Endothelial cell of hepatic sinusoid (primary cell): ENCODE data around the gene KRI1.
"Not testable (repeated sequence)": the region's sequence is repeated elsewhere in the genome, so short reads cannot be mapped to it uniquely, and the experiment has no call there.

Experiments used
- in situ Hi-C: cut with HindIII; loops from 2 replicates; pipeline ENCODE4 v1.10.0; 2017; ENCODE audit warnings: low sequenced_read_pairs

The KRI1 gene

DNA sequence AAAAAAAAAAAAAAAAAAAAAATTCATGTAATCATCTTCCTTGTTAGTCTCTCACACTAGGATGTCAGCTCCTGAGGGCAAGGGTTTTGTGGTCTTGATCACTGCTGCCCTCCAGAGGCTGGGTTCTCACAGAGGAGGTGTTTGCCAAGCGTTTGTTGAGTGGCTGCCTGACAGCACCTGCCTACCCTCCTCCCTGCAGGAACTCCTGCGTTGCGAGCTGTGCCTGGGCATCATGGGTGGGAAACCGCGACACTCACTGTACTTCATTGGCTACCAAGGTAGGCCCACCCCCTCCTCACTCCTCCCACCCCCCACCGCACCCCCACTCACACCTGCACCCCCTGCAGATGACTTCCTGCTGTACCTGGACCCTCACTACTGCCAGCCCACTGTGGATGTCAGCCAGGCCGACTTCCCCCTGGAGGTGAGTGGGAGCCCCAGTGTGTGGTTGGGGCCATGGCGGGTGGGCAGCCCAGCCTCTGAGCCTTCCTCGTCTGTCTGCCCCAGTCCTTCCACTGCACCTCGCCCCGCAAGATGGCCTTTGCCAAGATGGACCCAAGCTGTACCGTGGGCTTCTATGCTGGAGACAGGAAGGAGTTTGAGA, 14.0 kb downstream of the KRI1 start:
- in situ Hi-C loops = no loop called here

DNA sequence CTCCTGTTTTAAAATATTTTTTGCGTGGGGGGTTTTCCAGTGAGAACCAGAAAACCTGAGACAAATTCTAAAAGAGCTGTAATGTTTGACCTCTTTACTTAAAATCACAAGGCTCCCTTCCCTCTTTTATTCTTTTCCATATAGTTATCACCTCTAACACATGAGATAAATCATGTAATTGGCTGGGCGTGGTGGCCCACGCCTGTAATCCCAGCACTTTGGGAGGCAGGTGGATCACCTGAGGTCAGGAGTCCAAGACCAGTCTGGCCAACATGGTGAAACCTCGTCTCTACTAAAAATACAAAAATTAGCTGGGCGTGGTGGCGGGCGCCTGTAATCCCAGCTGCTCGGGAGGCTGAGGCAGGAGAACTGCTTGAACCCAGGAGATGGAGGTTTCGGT, 14.8 kb downstream of the KRI1 start:
- in situ Hi-C loops = not testable (repeated sequence)

DNA sequence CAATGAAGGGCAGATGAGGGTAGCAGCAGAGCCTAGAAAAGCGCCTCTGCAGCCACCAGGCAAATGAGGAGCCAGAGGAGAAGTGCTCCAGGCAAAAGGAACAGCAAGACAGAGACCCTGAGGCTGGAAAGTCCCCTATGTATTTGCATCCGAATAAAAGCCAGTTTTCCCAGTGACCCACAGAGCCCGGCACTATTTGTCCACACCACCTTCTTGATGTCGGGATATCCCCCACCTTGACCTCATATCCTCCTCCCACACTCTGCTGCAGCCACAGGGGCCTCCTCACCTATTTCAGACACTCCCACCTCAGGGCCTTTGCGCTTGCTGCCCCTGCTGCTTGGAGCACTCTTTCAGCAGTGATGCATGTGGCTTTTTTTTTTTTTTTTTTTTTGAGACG, 15.5 kb downstream of the KRI1 start:
- in situ Hi-C loops = no loop called here

DNA sequence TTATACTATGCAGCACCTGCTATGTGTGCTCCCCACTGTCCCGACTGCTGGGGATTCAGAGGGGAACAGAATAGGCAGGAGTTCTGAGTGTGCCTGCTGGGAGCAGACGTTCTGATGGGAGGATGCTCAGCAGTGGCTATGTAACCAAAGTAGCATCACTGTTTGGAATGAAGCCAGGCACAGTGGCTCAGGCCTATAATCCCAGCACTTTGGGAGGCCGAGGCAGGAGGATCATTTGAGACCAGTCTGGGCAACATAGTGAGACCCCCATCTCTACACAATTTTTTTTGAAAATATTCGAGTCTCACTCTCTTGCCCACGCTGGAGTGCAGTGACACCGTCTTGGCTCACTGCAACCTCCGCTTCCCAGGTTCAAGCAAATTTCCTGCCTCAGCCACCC, 16.1 kb downstream of the KRI1 start:
- in situ Hi-C loops = no loop called here

DNA sequence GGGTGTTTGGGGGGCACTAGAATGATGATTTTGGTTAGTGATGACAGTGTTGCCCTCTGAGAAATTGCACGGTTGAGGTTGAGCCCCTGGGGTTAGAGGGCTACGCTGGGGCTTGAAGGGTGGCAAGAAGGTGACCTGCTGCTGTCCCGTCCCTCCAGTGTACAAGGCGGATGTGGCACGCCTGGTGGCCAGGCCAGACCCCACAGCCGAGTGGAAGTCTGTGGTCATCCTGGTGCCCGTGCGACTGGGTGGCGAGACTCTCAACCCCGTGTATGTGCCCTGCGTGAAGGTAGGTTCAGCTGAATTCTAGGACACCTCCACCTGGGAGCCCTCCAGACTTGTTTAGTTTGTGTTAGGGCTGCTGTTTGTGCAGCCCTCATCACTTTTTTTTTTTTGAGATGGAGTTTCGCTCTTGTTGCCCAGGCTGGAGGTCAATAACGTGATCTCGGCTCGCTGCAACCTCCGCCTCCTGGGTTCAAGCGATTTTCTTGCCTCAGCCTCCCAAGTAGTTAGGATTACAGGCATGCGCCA, 17.0 kb downstream of the KRI1 start:
- in situ Hi-C loops = no loop called here

DNA sequence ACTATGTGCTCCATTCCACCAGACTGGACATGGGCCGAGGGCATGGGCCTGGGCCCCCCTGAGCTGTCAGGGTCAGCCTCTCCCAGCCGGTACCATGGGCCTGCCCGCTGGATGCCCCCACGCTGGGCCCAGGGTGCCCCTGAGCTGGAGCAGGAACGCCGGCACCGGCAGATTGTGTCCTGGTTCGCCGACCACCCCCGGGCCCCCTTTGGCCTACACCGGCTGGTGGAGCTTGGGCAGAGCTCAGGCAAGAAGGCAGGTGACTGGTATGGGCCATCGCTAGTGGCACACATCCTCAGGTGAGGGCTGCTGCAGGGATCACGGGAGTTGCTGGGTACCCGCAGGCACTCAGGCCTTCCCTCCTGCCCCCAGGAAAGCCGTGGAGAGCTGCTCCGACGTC, 19.0 kb downstream of the KRI1 start:
- in situ Hi-C loops = no loop called here

DNA sequence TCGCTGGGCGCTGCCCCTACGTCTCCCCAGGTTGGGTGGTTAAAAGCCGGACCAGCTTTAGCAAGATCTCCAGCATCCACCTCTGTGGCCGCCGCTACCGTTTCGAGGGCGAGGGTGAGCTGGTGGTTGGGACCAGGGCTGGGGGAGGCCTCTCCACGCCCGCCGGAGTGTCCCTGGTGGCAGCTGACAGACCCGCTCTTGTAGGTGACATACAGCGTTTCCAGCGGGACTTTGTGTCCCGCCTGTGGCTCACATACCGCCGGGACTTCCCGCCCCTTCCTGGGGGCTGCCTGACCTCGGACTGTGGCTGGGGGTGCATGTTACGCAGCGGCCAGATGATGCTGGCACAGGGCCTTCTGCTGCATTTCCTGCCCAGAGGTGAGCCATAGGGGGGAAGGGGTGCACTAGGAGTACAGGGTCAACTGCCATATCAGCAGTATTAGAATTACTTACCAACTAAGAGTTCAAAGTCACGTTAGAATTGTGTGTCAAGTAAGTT, 21.0 kb downstream of the KRI1 start:
- in situ Hi-C loops = no loop called here

DNA sequence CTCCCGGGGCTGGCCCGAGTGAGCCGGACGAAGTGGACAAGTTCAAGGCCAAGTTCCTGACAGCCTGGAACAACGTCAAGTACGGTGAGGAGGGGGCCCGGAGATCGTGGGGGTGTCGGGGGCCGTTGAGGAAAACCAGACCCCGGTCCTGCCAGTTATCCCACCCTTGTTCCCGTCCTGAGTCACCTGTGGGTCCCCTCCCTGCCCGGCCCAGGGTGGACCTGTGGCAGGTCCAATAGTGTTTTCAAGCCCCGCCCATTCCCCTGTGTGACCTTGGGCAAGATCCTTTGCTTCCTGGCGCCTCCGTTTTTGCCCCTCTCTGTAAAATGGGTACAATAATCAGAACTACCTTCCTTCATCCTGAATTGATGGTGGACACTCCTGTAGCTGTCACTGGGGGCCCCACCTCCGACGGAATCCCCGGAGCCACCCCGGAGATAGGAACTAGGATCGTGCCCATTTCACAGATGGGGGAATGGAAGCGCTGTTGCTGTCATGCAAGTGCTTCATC, 21.5 kb downstream of the KRI1 start:
- in situ Hi-C loops = no loop called here

DNA sequence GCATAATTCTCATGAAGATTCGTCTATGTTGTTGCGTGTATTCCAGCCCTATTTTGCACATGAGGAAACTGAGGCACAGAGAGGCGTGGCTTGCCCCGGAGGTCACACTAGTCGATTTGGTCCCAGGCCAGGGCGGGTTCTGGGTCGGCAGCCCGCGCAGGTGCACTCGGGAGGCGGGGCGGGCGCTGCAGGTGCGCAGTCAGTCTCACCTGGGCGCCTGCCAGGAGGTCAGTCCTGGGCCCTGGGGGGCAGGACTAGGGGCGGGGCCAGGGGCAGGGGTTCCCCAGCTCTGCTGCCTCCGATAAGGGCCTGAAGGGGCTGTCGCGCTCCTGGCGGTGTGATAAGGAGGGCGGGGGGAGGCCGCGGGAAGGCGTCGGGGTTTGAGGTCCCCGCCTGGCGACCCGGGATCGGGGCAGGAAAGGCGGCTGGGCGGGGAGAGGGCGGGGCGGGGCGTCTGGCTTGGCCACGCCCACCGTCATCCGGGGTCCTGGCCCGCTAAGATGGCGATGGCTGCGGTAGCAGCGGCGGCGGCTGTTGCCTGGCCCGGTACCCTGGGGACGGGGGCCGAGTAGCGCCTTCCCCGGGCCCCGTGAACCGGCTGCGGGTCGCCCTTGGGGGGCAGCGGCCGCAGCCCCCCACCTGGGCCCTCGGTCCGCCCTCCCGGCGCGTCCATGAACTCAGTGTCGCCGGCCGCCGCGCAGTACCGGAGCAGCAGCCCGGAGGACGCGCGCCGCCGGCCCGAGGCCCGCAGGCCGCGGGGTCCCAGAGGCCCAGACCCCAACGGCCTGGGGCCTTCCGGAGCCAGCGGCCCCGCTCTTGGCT, 22.2 kb downstream of the KRI1 start, which contains the start of gene ATG4D:
TSS of gene ATG4D (plus strand) at position 485 of the 822 bp plus-strand sequence. CDS start at position 672, 187 bp downstream.
- in situ Hi-C loops = no loop called here

DNA sequence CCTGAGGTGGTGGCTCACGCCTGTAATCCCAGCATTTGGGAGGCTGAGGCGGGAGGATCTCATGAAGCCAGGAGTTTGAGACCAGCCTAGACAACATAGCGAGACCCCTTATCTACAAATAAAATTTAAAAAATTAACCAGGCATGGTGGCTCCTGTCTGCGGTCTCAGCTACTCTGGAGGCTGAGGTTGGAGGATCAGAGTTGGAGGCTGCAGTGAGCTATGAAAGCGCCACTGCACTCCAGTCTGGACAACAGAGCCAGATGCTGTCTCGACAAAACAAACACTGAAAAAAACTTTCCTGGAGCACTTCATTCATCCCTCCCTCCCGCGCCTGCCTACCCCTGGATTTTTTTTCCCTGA, 22.8 kb downstream of the KRI1 start:
- in situ Hi-C loops = no loop called here

DNA sequence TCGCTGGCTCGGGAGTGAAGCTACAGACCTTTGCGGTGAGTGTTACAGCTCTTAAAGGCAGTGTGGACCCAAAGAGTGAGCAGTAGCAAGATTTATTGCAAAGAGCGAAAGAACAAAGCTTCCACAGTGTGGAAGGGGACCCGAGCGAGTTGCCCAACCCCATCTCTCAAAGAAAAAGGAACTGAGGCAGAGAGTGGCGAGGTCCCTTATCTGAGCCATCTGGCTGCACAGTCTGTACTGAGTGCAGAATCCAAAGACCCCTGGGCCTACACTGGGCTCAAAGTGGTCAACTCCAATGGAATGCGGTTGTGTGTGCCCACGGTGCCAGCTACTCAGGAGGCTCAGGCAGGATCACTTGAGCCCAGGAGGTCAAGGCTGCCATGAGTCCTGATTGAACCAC, 26.8 kb downstream of the KRI1 start:
- in situ Hi-C loops = not testable (repeated sequence)

DNA sequence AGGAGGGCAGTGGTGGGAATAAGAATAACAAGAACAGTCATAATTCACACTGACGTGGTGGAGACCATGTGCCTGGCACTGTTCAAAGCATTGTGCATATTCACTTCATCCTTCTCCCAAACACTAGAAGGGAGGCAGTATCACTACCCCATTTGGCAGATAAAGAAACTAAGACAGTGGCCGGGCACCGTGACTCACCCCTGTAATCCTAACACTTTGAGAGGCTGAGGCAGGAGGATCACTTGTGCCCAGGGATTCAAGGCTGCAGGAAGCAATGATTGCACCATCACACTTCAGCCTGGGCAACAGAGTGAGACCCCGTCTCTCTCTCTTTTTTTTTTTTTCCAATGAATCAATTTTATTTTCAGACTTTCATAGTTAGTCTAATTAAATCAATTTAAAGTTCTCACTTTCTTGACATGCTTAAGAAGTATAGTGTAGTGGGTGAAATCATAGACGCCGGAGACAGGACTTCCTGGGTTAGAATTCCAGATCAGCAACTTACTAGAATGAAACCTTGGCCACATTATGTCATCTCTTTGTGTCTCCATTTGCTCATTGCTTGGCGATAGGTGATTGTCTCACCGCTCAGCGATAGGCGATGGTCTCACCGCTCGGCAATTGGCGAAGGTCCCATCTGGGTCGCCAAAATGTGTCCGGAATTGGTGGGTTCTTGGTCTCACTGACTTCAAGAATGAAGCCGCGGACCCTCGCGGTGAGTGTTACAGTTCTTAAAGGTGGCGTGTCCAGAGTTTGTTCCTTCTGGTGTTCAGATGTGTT, 27.4 kb downstream of the KRI1 start:
- in situ Hi-C loops = no loop called here

DNA sequence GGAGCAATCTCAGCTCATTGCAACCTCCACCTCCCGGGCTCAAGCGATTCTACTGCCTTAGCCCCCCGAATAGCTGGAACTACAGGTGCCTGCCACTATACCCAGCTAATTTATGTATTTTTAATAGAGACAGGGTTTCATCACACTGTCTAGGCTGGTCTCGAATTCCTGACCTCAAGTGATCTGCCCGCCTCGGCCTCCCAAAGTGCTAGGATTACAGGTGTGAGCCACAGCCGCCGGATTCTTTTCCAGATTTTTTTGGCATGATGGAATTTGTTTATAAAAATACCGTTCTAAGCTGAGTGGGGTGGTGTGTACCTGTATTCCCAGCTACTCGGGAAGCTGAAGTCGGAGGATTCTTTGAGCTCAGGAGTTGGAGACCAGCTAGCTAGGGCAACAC, 28.1 kb downstream of the KRI1 start:
- in situ Hi-C loops = no loop called here

DNA sequence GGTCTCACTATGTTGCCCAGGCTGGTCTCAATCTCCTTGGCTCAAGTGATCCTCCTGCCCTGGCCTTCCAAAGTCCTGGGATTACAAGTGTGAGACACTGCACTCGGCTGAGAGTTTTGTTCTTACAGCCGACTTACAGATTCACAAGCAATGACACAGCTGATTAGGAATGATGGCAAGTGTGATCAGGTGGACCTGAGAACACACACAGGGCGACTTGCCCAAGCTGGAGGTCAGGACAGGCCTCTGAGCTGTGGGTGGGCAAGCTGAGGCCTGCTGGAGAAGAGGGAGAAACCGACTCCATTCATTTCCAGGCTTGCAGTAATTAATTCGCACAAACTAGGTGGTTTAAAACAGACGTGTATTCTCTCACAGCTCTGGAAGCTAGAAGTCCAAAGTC, 30.2 kb downstream of the KRI1 start:
- in situ Hi-C loops = no loop called here

DNA sequence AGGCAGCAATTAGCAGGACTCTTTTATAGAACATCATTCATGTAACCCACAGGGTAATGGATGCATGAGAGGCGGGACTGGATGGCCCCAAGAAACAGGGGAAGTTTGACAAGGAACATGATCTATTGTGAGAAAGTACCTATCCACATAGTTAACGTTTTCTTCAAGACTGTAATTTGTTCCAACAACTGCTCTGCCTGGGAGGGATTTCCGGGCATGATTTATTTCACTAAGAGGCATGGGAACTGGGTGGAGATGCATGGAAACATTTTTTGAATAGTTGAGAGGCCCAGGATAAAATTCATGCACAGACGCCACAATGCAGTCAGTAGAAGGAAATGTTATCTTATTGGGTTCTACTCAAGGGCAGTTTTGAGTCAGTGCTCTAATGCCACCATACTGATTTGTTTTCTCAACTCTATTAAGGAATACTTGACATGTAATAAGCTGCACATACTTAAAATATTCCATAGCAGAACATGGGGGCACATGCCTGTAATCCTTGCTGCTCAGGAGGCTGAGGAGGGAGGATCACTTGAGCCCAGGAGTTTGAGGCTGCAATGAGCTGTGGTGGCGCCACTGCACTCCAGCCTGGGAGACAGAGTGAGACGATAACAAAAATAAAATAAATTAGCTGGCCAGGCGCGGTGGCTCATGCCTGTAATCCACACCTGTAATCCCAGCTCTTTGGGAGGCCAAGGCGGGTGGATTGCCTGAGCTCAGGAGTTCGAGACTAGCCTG, 32.0 kb downstream of the KRI1 start:
- in situ Hi-C loops = no loop called here

DNA sequence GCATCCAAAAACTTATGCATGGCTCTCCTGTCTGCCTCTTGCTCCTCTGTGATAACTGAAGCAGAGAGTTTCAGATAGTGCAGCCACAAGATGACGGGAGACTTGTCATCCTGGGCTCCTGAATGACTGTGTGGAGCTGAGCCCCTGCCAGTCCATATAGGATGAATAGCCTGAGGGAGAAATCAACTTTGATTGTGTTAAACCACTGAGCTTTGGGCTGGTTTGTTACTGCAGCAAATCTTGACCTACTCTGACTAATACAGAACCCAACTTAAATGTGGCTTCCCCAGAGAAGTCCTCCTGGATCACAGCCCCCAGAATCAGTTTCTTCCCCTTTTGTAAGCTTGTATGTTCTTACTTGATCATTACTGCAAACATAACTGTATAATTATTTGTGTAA, 33.4 kb downstream of the KRI1 start:
- in situ Hi-C loops = no loop called here

DNA sequence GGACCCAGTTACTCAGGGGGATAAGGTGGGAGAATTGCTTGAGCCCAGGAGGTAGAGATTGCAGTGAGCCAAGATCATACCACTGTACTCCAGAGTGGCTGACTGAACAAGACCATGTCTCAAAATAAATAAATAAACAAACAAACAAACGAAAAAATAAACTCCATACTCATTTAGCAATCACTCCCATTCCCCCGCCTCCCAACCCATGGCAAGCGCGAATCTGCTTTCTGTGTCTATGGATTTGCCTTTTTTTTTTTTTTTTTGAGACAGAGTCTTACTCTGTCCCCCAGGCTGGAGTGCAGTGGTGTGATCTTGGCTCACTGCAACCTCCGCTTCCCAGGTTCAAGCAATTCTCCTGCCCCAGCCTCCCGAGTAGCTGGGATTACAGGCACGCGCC, 38.9 kb downstream of the KRI1 start:
- in situ Hi-C loops = not testable (repeated sequence)

DNA sequence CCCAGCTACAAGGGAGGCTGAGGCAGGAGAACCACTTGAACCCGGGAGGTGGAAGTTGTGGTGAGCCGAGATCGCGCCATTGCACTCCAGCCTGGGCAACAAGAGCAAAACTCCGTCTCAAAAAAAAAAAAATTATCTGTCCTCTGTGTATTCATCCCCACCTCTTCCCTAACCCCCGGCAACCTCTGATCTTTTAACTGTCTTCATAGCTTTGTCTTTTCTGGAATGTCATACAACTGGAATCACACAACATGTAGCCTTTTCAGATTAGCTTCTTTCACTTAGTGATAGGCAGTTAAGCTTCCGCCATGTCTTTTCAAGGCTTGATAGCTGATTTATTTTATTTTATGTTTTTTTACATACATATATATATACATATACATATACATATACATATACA, 40.2 kb downstream of the KRI1 start:
- in situ Hi-C loops = no loop called here

DNA sequence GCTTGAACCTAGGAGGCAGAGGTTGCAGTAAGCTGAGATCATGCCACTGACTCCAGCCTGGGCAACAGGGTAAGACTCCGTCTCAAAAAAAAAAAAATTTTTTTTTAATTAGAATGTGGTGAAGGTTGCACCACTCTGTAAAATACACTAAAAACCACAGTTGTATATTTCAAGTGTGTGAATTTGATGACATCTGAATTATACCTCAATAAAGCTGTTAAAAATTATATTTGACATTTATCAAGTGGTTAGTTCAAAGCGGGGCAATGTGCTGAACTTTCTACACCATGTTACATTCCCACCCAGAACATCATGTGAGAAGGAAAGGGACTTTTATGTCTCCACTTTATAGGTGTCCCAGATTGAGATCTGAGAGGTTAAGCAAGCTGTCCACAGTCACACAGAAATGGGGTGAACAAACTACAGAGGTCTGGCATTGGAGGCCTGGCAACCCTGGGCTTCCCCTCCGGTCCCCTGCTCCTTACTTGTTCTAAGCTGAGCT, 42.6 kb downstream of the KRI1 start:
- in situ Hi-C loops = no loop called here

DNA sequence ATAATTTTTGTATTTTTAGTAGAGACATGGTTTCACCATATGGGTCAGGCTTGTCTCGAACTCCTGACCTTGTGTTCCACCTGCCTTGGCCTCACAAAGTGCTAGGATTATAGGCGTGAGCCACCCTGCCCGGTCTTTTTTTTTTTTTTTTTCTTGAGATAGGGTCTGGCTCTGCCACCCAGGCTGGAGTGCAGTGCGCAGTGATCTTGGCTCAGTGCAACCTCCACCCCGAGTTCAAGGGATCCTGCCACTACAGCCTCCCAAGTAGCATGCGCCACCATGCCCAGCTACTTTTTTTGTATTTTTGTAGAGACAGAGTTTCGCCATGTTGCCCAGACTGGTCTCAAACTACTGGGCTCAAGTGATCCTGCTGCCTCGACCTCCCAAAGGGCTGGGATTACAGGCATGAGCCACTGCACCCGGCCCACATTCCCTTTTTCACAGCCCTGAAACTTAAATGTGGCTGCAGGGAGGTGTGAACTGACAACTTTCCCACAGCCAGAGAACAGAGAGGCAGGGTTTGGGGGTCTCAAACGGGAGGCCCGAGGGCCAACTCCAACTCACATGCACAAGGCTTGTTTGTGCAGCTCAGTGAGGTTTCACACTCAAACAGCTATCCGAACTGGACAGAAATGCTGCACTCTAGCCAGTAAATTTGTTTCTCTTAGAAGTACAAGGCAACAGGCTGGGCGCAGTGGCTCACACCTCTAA, 44.2 kb downstream of the KRI1 start:
- in situ Hi-C loops = no loop called here
